ENCODE results near the gene TTYH3.

GRCh38 chr7:2687338-2687869, 55.6 kb downstream of the TTYH3 start:
- TF ChIP-seq EP300 (IDR thresholded peaks at IDR 0.05): peak in 1 of 2 donors; percentile 12
- no peak for TF ChIP-seq POLR2A (IDR thresholded peaks at IDR 0.05)
- no peak for TF ChIP-seq CTCF (IDR thresholded peaks at IDR 0.05)
